Measurements from ENCODE around the gene ZNF169.

DNA sequence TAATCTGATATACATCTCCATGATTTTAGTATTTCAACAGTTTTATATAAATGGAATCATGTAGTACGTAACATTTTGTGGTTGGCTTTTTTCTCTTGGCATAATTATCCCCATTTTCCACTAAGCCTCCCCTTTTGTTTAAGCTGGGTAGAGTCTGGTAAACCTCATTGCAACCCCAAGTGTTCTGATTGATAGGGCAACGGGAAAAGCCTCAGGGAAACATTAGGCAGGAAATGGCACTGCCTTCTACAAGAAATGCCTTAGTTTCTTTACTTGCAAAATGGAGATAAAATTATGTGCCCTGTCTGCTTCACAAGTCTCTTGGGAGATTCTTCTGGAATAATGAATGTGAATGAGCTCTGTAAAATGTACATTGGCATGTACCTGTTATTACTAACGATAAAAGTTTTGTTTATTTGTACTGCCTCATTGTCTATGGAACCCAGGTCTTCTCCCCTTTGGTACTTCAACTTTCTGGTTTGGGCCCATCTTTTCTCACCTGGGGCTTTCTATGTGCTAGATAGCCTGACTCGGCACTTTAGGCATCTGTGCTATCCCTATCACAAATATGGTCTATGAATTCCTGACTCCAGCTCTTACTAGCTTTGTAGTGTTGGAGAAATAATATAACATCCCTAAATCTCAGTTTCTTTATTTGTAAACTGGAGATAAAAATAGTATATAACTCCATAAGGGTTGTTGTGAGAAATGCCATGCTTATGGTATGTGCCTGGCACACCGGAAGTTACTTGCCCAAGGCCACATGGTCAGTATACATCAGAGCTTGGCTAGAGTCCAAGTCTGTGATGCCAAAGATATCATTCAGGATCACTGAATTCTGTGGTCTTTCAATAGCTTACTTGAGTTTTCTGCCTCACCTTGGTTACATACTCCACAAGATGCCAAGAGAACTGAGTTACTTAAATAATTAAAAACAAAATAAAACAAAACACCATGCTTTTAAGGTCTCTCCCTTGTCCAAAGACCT lies 48.2 kb upstream of the ZNF169 start:
- TF ChIP-seq POLR2A (IDR thresholded peaks at IDR 0.05; ENCODE audit: low read depth, low read length) = no peak
- TF ChIP-seq, protein P1, sequence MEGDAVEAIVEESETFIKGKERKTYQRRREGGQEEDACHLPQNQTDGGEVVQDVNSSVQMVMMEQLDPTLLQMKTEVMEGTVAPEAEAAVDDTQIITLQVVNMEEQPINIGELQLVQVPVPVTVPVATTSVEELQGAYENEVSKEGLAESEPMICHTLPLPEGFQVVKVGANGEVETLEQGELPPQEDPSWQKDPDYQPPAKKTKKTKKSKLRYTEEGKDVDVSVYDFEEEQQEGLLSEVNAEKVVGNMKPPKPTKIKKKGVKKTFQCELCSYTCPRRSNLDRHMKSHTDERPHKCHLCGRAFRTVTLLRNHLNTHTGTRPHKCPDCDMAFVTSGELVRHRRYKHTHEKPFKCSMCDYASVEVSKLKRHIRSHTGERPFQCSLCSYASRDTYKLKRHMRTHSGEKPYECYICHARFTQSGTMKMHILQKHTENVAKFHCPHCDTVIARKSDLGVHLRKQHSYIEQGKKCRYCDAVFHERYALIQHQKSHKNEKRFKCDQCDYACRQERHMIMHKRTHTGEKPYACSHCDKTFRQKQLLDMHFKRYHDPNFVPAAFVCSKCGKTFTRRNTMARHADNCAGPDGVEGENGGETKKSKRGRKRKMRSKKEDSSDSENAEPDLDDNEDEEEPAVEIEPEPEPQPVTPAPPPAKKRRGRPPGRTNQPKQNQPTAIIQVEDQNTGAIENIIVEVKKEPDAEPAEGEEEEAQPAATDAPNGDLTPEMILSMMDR (IDR thresholded peaks at IDR 0.05; ENCODE audit: extremely low read depth in 1 of 2, insufficient read depth in 1 of 2, low read depth in 1 of 2, low read length in 2 of 2) = no peak
- no peak for TF ChIP-seq POLR2AphosphoS5 (IDR thresholded peaks at IDR 0.05; ENCODE audit: insufficient read depth, low read depth, low read length)
- TF ChIP-seq, protein P2, sequence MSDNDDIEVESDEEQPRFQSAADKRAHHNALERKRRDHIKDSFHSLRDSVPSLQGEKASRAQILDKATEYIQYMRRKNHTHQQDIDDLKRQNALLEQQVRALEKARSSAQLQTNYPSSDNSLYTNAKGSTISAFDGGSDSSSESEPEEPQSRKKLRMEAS (IDR thresholded peaks at IDR 0.05; ENCODE audit: insufficient read depth, insufficient read length) = no peak
- TF ChIP-seq GATA2 (IDR thresholded peaks at IDR 0.05; ENCODE audit: insufficient read depth, insufficient read length, low read depth, low read length) = no peak
- no peak for TF ChIP-seq EZH2 (IDR thresholded peaks at IDR 0.05; ENCODE audit: borderline replicate concordance, low read depth, low read length, severe bottlenecking)
- TF ChIP-seq MYC (IDR thresholded peaks at IDR 0.05; ENCODE audit: low read depth, low read length) = no peak
- TF ChIP-seq JUN (IDR thresholded peaks at IDR 0.05; ENCODE audit: borderline replicate concordance, insufficient read depth, insufficient read length, low read depth) = no peak

Data from endothelial cell of umbilical vein (primary cell).